Sigmoid colon (tissue), 7 donors: ENCODE measurements around the gene NARS2. TPM values are rescaled to one million over a fixed set of nuclear protein-coding genes. Genes with fewer than 3 reads are reported as not detected.

Experiments
- DNase-seq: peaks from one replicate; pipeline ENCODE4 v3.0.0-alpha.2; 2019
- H3K27ac ChIP-seq, 4 donors: fragments of 200-600 bp; sonication (generic); one replicate each; pipeline ENCODE4 v1.5.1; 2016 to 2019; ENCODE audit warnings: mild to moderate bottlenecking in 1 of 4
- H3K27me3 ChIP-seq, 3 donors: fragments of 200-600 bp; sonication (generic); one replicate each; pipeline ENCODE4 v1.5.1; 2019; ENCODE audit warnings: mild to moderate bottlenecking in 1 of 3
- H3K36me3 ChIP-seq, 4 donors: fragments of 200-600 bp; sonication (generic); one replicate each; pipeline ENCODE4 v1.5.1; 2016 to 2019
- H3K4me1 ChIP-seq, 4 donors: fragments of 200-600 bp; sonication (generic); one replicate each; pipeline ENCODE4 v1.5.1; 2017 to 2019
- H3K4me3 ChIP-seq, 4 donors: fragments of 200-600 bp; sonication (generic); one replicate each; pipeline ENCODE4 v1.5.1; 2017 to 2019; ENCODE audit warnings: mild to moderate bottlenecking in 2 of 4, moderate library complexity in 1 of 4
- H3K9me3 ChIP-seq, 4 donors: fragments of 200-600 bp in 3 of 4; sonication (generic) in 3 of 4; one replicate each; pipeline versions ENCODE4 v1.5.1 to v1.6.1; 2013 to 2019
- EP300 ChIP-seq, 4 donors: sonication (generic); formaldehyde crosslinking; IDR thresholded peaks; one replicate each; pipeline ENCODE4 v1.6.1; 2017; ENCODE audit warnings: antibody characterized with exemption in 4 of 4
- POLR2A ChIP-seq, 2 donors: fragments of 450-650 bp; IDR thresholded peaks; one replicate each; pipeline ENCODE4 v1.6.1; 2016; ENCODE audit warnings: antibody characterized with exemption in 2 of 2, mild to moderate bottlenecking in 2 of 2, moderate library complexity in 2 of 2
- POLR2AphosphoS5 ChIP-seq, 4 donors: sonication (generic); formaldehyde crosslinking; IDR thresholded peaks; one replicate each; pipeline ENCODE4 v1.6.1; 2017; ENCODE audit warnings: antibody characterized with exemption in 4 of 4
- WGBS, 2 donors: extraction: QIAGEN DNeasy Blood & Tissue Kit; methylation state at CpG; one replicate each; pipeline ENCODE4 v1.1.7; 2013; 5-methylcytosine and 5-hydroxymethylcytosine counted together
- intact Hi-C: fragments of 100-400 bp; cut with DNase I; formaldehyde crosslinking; loops from one replicate; pipeline ENCODE4 v1.15.1; 2023
- polyA plus RNA-seq, 3 donors: library from polyadenylated mRNA; stranded (reverse); fragments of 200-250 nt; gene quantifications; one replicate each; pipeline ENCODE4 v1.2.3, GENCODE V29; 2013
- total RNA-seq, 4 donors: library from RNA; depleted of rRNA; stranded (reverse); fragments of >200 nt; gene quantifications; one replicate each; pipeline ENCODE4 v1.1.0, GENCODE V29; 2016
- TF ChIP-seq, protein P1 (sequence below), 4 experiments: fragments of 450-650 bp in 3 of 4; fragments of 200-600 bp in 1 of 4; IDR thresholded peaks; one replicate each; pipeline ENCODE4 v1.5.1; 2016 to 2019; ENCODE audit warnings: antibody characterized with exemption in 4 of 4, mild to moderate bottlenecking in 3 of 4, moderate library complexity in 2 of 4
- donor health status: healthy with polysubstance abuse.
- donor health status: Bipolar disorder and iron deficiency.
- donor health status: healthy.

Gene NARS2
- total and polyA plus RNA-seq, 7 donors = 7.8 to 22.2 (median 13.6) TPM

DNA sequence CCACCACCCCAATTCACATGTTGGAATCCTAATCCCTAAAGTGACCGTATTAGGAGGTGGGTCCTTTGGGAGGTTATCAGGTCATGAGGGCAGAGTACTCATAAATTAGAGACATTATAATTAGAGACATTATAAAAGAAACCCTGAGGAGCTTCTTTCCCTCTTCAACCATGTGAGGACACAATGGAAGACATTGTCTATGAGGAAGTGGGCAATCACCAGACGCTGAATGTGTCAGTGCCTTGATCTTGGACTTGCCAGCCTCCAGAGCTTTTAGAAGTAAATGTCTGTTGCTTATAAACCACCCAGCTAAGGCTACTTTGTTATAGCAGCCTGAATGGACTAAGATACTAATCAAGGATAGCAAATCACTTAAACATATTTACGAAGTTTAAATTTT is 171.8 kb downstream of the NARS2 start:
- no peaks in the 10 kb centered on the region for H3K27me3 ChIP-seq
- no peak overlapping the region for H3K4me3 ChIP-seq
- no peaks in the 10 kb centered on the region for H3K9me3 ChIP-seq
- no peaks in the 10 kb centered on the region for H3K36me3 ChIP-seq
- no peak for DNase-seq
- H3K4me1 ChIP-seq = peaks cover 0 to 8% (median 0%) of the 10 kb centered on the region in 4 donors
- intact Hi-C loops = no loop called here
- H3K27ac ChIP-seq = no peak overlapping the region
- 95 to 97% methylated on average over 3 of the region's 3 CpGs for whole genome bisulfite sequencing, 2 donors
- TF ChIP-seq, protein P1, sequence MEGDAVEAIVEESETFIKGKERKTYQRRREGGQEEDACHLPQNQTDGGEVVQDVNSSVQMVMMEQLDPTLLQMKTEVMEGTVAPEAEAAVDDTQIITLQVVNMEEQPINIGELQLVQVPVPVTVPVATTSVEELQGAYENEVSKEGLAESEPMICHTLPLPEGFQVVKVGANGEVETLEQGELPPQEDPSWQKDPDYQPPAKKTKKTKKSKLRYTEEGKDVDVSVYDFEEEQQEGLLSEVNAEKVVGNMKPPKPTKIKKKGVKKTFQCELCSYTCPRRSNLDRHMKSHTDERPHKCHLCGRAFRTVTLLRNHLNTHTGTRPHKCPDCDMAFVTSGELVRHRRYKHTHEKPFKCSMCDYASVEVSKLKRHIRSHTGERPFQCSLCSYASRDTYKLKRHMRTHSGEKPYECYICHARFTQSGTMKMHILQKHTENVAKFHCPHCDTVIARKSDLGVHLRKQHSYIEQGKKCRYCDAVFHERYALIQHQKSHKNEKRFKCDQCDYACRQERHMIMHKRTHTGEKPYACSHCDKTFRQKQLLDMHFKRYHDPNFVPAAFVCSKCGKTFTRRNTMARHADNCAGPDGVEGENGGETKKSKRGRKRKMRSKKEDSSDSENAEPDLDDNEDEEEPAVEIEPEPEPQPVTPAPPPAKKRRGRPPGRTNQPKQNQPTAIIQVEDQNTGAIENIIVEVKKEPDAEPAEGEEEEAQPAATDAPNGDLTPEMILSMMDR (IDR thresholded peaks at IDR 0.05) = no peak
- TF ChIP-seq POLR2A (IDR thresholded peaks at IDR 0.05) (no peak), EP300 (IDR thresholded peaks at IDR 0.05) (no peak)

DNA sequence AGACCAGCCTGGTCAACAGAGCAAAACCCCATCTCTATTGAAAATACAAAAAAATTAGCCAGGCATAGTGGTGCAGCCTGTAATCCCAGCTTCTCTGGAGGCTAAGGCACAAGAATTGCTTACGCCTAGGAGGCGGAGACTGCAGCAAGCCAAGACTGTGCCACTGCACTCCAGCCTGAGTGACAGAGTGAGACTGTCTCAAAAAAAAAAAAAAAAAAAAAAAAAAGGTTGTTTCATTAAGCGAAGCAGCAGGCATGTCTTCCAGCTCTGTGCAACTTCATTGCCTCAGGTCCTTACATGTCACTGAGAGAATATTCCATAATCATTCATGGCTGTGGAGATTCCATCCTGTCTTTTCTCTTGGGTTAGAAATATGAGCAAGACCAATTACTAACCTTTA is 174.0 kb downstream of the NARS2 start:
- 94 to 95% methylated on average over 3 of the region's 3 CpGs for WGBS, 2 donors
- intact Hi-C loops = no loop called here
- Histone ChIP-seq H3K27me3 (no peaks in the 10 kb centered on the region), H3K9me3 (no peaks in the 10 kb centered on the region), H3K4me1 (peaks cover 0 to 8% (median 0%) of the 10 kb centered on the region in 4 donors), H3K27ac (no peak overlapping the region), H3K36me3 (no peaks in the 10 kb centered on the region), H3K4me3 (no peak overlapping the region)
- DNase-seq = no peak
- TF ChIP-seq POLR2A (IDR thresholded peaks at IDR 0.05) (no peak), POLR2AphosphoS5 (IDR thresholded peaks at IDR 0.05) (no peak), EP300 (IDR thresholded peaks at IDR 0.05) (no peak)
- TF ChIP-seq, protein P1 (IDR thresholded peaks at IDR 0.05) = no peak

DNA sequence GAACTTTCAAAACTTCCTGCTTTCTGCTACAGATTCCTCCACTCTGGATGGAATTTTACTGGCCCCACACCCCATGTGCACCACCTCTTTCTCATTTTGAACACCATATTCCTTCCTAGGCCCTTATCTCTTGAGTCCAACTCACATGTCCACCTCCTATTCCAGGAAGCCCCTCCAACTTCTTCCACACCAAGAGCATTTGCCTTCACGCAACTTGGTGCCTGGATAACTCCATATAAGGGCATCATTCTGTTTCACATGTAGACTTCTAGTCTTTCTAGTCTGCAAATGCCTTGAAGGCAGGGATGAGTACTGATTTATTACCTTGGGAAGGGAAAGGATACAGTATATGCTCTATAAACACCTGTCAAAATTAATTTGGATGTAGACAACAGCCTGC is 174.5 kb downstream of the NARS2 start:
- no peaks in the 10 kb centered on the region for H3K9me3 ChIP-seq
- peaks cover 0 to 8% (median 0%) of the 10 kb centered on the region in 4 donors for H3K4me1 ChIP-seq
- H3K27me3 ChIP-seq = no peaks in the 10 kb centered on the region
- H3K36me3 ChIP-seq = no peaks in the 10 kb centered on the region
- H3K27ac ChIP-seq = no peak overlapping the region
- TF ChIP-seq, protein P1 (IDR thresholded peaks at IDR 0.05) = no peak
- no peak for TF ChIP-seq POLR2A (IDR thresholded peaks at IDR 0.05)
- no peak for TF ChIP-seq POLR2AphosphoS5 (IDR thresholded peaks at IDR 0.05)
- no peak for TF ChIP-seq EP300 (IDR thresholded peaks at IDR 0.05)
- intact Hi-C loops = no loop called here
- no peak overlapping the region for H3K4me3 ChIP-seq
- WGBS, 2 donors = 93 to 96% methylated on average over 1 of the region's 1 CpG
- no peak for DNase-seq

DNA sequence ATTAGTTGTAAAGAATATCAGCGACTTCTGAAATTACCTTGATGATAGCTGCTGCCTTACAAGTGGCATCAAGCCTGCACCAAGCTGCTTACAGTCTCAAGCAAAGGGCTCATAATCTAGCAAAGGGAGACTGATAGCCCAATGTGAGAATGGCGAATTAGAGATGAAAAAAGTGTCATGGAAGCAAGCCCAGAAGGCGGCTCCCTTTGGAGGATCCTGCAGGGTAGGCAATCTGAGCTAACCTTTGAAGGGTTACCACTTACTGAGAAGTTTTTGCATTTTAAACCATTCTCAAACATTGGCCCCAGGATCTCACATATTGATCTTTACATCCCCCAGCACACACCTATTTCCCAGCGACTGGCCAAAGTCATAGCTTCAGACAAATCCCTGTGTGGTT is 175.5 kb downstream of the NARS2 start:
- peaks cover 0 to 8% (median 0%) of the 10 kb centered on the region in 4 donors for H3K4me1 ChIP-seq
- H3K9me3 ChIP-seq = no peaks in the 10 kb centered on the region
- no peak for TF ChIP-seq POLR2AphosphoS5 (IDR thresholded peaks at IDR 0.05)
- TF ChIP-seq, protein P1 (IDR thresholded peaks at IDR 0.05) = no peak
- TF ChIP-seq POLR2A (IDR thresholded peaks at IDR 0.05) = no peak
- TF ChIP-seq EP300 (IDR thresholded peaks at IDR 0.05) = no peak
- intact Hi-C loops = no loop called here
- WGBS, 2 donors = 92 to 93% methylated on average over 4 of the region's 4 CpGs
- DNase-seq = no peak
- H3K4me3 ChIP-seq = no peak overlapping the region
- no peaks in the 10 kb centered on the region for H3K36me3 ChIP-seq
- no peak overlapping the region for H3K27ac ChIP-seq
- no peaks in the 10 kb centered on the region for H3K27me3 ChIP-seq

DNA sequence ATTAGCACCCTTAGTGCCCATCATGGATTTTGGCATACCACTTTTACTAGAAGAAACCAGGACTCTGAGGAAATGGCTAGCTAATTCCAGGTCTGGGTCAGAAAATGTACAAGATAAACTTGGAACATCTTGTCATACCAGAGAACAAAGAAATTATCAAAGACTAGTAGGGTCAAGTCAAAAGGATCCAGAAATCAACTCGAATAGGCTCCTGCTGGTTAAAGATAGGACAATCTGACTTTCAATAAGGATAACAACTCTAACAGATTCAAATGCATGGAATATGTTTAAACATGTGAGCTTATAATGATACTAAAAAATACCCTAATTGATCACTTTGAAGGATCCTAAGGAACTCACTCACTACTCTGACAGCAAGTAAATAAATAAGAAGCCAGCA is 175.9 kb downstream of the NARS2 start:
- TF ChIP-seq EP300 (IDR thresholded peaks at IDR 0.05) (no peak), POLR2AphosphoS5 (IDR thresholded peaks at IDR 0.05) (no peak), POLR2A (IDR thresholded peaks at IDR 0.05) (no peak)
- TF ChIP-seq, protein P1 (IDR thresholded peaks at IDR 0.05) = no peak
- Histone ChIP-seq H3K4me1 (peaks cover 0 to 8% (median 0%) of the 10 kb centered on the region in 4 donors), H3K9me3 (no peaks in the 10 kb centered on the region), H3K36me3 (no peaks in the 10 kb centered on the region), H3K27me3 (no peaks in the 10 kb centered on the region), H3K27ac (no peak overlapping the region), H3K4me3 (no peak overlapping the region)
- no peak for DNase-seq
- intact Hi-C loops = no loop called here
- WGBS, 2 donors = 92 to 94% methylated on average over 1 of the region's 1 CpG
